ENCODE data around the gene TRPM4. TPM values are rescaled to one million over a fixed set of nuclear protein-coding genes. Genes with fewer than 3 reads are reported as not detected.
"Not testable (repeated sequence)": the region's sequence is repeated elsewhere in the genome, so short reads cannot be mapped to it uniquely, and the experiment has no call there.

TRPM4 gene
- total RNA-seq, 2 donors from 2014 or later: 244 to 291 TPM

GRCh38 chr19:49167857-49168409 is 10.3 kb downstream of the TRPM4 start:
- peak; percentile 7 for ATAC-seq
- no peak for DNase-seq
- intact Hi-C loops (cut with DNase I, micrococcal nuclease): no loop called here

GRCh38 chr19:49168421-49168820 is 10.8 kb downstream of the TRPM4 start:
- peak; percentile 10 for ATAC-seq
- peak in 1 of 2 donors; percentile 37 for DNase-seq
- intact Hi-C loops (cut with DNase I, micrococcal nuclease): no loop called here

- no peak for DNase-seq
- ATAC-seq: no peak
- intact Hi-C loops (cut with DNase I, micrococcal nuclease): no loop called here
These were observed 15.6 kb downstream of the TRPM4 start for GRCh38 chr19:49173198-49173597.

DNA sequence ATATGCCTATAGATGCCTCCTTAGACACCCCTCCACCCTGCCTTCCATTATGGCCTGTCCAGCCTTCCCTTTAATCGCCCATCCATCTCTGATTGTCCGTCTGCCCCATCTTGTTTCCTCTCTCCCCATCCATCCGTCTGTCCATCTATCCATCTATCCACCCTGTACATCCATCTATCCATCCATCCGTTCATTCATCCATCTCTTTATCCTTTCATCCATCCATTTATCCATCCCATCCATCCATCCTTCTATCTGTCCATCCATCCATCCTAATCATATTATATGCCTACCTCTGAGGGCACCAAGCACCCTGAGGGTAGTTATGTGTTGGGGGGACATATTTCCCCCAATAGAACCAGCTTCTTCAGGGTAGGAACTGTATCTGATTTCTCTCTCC is 23.1 kb downstream of the TRPM4 start:
- no peak for ATAC-seq
- intact Hi-C loops (cut with DNase I, micrococcal nuclease): no loop called here

DNA sequence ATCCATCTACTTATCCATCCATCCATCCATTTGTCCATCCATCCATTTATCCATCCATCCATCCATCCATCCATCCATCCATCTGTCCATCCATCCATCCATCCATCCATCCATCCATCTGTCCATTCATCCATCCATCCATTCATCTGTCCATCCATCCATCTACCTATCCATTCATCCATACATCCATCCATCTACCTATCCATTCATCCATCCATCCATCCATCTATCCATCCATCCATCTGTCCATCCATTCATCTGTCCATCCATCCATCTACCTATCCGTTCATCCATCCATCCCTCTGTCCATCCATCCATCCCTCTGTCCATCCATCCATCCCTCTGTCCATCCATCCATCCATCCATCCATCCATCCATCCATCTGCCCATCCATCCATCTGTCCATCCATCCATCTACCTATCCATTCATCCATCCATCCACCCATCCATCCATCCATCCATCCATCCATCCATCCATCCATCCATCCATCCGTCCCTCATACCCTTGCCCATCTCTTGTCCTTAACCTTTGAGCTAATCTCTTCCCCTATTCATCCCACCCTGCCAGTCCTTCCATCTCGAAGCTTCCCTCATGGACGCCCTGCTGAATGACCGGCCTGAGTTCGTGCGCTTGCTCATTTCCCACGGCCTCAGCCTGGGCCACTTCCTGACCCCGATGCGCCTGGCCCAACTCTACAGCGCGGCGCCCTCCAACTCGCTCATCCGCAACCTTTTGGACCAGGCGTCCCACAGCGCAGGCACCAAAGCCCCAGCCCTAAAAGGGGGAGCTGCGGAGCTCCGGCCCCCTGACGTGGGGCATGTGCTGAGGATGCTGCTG is 24.6 kb downstream of the TRPM4 start:
- ATAC-seq; DNase-seq; intact Hi-C loops (cut with DNase I, micrococcal nuclease): not testable (repeated sequence)

More for the DNA sequence above, 23.1 kb downstream of the TRPM4 start:
- no peak for DNase-seq

- DNase-seq (no peak), ATAC-seq (peak; percentile 18)
- intact Hi-C loops (cut with DNase I, micrococcal nuclease): no loop called here
These were observed 25.3 kb downstream of the TRPM4 start for GRCh38 chr19:49182848-49183375.

GRCh38 chr19:49186108-49186507 is 28.5 kb downstream of the TRPM4 start:
- intact Hi-C loops (cut with DNase I, micrococcal nuclease): no loop called here
- DNase-seq (no peak), ATAC-seq (peak; percentile 82)

DNA sequence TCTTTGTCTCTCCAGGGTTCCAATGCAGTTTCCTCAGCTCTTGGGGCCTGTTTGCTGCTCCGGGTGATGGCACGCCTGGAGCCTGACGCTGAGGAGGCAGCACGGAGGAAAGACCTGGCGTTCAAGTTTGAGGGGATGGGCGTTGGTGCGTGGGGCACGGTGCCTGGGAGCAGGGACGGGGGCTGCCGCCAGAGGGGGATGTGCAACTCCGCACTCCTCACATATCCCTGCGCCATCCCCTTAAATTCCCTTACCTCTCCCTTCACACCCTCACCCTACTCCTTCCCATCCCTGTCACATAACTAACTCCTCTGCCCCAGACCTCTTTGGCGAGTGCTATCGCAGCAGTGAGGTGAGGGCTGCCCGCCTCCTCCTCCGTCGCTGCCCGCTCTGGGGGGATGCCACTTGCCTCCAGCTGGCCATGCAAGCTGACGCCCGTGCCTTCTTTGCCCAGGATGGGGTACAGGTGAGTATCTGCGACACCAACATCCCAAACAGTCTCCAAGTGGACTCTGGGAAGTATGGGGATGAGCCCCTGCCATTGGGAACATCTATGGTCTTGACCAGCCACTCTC is 31.1 kb downstream of the TRPM4 start:
- no peak for ATAC-seq

GRCh38 chr19:49189259-49189658 is 31.7 kb downstream of the TRPM4 start:
- DNase-seq (no peak), ATAC-seq (no peak)
- intact Hi-C loops (cut with DNase I, micrococcal nuclease): no loop called here

More for the DNA sequence above, 31.1 kb downstream of the TRPM4 start:
- intact Hi-C loops (cut with DNase I, micrococcal nuclease): no loop called here
- DNase-seq: no peak

- intact Hi-C loops (cut with DNase I, micrococcal nuclease): loop anchor here in 1 of 2 donors (10.0 kb wide), 1 partner anchor 96 kb away; no protein-coding TSS in a partner anchor
- DNase-seq: no peak
- ATAC-seq: no peak
These were observed 33.2 kb downstream of the TRPM4 start for GRCh38 chr19:49190781-49191180.

DNA sequence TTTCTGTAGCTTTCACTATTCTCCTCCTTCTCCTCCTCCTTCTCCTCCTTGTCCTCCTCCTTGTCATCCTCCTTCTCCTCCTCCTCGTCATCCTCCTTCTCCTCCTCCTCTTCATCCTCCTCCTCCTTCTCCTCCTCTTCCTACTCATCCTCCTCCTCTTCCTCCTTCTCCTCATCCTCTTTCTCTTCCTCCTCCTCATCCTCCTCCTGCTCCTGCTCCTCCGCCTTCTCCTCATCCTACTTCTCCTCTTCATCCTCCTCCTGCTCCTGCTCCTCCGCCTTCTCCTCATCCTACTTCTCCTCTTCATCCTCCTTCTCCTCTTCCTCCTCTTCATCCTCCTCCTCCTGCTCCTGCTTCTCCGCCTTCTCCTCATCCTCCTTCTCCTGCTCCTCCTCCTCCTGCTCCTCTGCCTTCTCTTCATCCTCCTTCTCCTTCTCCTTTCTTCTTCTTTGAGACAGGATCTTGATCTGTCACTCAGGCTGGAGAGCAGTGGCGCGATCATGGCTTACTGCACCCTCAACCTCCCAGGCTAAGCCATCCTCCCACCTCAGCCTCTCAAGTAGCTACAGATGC is 36.3 kb downstream of the TRPM4 start:
- DNase-seq (no peak), ATAC-seq (no peak)
- intact Hi-C loops (cut with DNase I, micrococcal nuclease): loop anchor here in 1 of 2 donors (10.0 kb wide), 1 partner anchor 99 kb away; no protein-coding TSS in a partner anchor

- DNase-seq: no peak
- intact Hi-C loops (cut with DNase I, micrococcal nuclease): loop anchor here in 1 of 2 donors (10.0 kb wide), 1 partner anchor 100 kb away; no protein-coding TSS in a partner anchor
- ATAC-seq: no peak
These were observed 36.8 kb downstream of the TRPM4 start for GRCh38 chr19:49194408-49194807.

- peak; percentile 65 to 68 for DNase-seq
- ATAC-seq: peak; percentile 54
- intact Hi-C loops (cut with DNase I, micrococcal nuclease): loop anchor here in 1 of 2 donors (10.0 kb wide), 1 partner anchor 102 kb away; no protein-coding TSS in a partner anchor
These were observed 39.1 kb downstream of the TRPM4 start for GRCh38 chr19:49196527-49197240.

DNA sequence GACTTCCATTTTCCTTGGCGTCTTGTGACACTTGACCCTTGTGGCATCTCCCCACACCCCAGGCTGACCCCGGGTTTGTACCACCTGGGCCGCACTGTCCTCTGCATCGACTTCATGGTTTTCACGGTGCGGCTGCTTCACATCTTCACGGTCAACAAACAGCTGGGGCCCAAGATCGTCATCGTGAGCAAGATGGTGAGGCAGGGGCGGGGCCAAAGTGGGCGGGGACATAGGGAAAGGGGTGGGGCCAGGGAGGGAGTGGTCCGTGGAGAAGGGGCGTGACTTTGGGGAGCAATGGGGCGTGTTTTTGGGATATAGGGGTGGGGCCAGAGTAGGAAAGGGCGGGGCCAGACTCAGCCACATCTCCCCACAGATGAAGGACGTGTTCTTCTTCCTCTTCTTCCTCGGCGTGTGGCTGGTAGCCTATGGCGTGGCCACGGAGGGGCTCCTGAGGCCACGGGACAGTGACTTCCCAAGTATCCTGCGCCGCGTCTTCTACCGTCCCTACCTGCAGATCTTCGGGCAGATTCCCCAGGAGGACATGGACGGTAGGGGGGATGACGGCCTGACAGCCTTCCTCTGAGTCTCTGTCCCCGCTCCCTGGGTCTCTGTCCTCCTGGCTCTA is 42.8 kb downstream of the TRPM4 start:
- DNase-seq (peak; percentile 47 to 73), ATAC-seq (peak; percentile 54)
- intact Hi-C loops (cut with DNase I, micrococcal nuclease): loop anchor here in 1 of 2 donors (10.0 kb wide), 1 partner anchor 96 kb away; no protein-coding TSS in a partner anchor

DNA sequence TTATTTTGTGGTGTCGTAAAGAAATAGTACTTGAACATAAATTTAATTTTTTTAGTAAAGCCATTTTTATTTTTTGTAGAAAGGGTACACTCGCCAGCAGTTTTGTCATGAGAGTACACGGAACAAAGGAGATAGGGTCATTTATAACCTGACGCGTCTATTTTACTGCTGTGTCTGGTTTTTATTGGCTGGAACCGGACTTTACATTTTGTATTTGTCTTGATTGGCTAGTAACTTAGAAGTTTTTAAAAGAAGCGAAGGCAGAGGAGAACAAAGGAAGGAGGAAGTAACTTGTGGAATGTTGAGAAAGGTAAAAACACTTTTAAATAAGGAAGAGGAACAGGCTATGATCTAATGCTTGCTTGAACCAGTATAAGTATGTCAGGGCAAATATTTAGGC is 43.5 kb downstream of the TRPM4 start:
- no peak for DNase-seq
- intact Hi-C loops (cut with DNase I, micrococcal nuclease): loop anchor here in 1 of 2 donors (10.0 kb wide), 1 partner anchor 96 kb away; no protein-coding TSS in a partner anchor
- peak; percentile 24 for ATAC-seq

DNA sequence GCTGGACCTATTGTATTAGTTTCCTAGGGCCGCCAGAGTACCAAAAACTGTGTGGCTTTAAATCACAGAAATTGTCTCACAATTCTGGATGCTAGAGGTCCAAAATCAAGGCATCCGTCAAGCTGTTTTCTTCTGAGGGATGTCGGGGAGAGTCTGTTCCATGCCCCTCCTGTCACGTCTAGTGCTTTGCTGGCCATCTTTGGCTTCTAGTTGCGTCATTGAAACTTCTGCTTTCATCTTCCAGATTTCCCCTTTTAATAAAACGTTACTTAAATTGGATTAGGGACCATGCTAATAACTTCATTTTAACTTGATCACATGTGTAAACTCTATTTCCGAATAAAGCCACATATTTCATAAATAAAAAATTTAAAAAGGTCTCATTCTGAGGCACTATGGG is 47.5 kb downstream of the TRPM4 start:
- intact Hi-C loops (cut with DNase I, micrococcal nuclease): loop anchor here in 1 of 2 donors (10.0 kb wide), 1 partner anchor 100 kb away; no protein-coding TSS in a partner anchor
- DNase-seq: no peak
- no peak for ATAC-seq

GRCh38 chr19:49209502-49209901 is 51.9 kb downstream of the TRPM4 start:
- not testable (repeated sequence) for DNase-seq, ATAC-seq
- intact Hi-C loops (cut with DNase I, micrococcal nuclease): loop anchor here in 1 of 2 donors (10.0 kb wide), 1 partner anchor 105 kb away; no protein-coding TSS in a partner anchor
